GM12878 (cell line): ENCODE measurements around the gene ACOT6. TPM values are rescaled to one million over a fixed set of nuclear protein-coding genes. Genes with fewer than 3 reads are reported as not detected.

Source experiments
- polyA plus RNA-seq, 11 experiments: library from polyadenylated mRNA; depleted of rRNA in 4 of 11; unstranded in 6 of 11; stranded (reverse) in 5 of 11; fragments of >200 nt; fragmentation: Nextera tagmentation in 4 of 11; fragmentation: Illumina TruSeq in 1 of 11; extraction: Ambion mirVana in 4 of 11; extraction: Trizol in 1 of 11; gene quantifications; 1 replicate in 1 of 11; 2 replicates in 10 of 11; pipeline versions ENCODE4 v1.2.1 to v1.2.3, GENCODE V29; 2011 to 2016; ENCODE audit warnings: inconsistent platforms in 2 of 11, missing spikeins in 2 of 11, low read depth in 1 of 11
- small RNA-seq: library from RNA; depleted of rRNA; stranded (forward); fragments of <200 nt; gene quantifications from one replicate; pipeline ENCODE3, GENCODE V24; 2014
- total RNA-seq, 4 experiments: library from RNA; depleted of rRNA in 3 of 4; stranded (reverse); fragments of >200 nt in 3 of 4; fragmentation: Illumina TruSeq in 1 of 4; extraction: Trizol in 1 of 4; gene quantifications; 2 replicates each; pipeline versions ENCODE4 v1.2.1 to v1.2.3, GENCODE V29; 2013 to 2021

The ACOT6 gene
- total and polyA plus RNA-seq, 10 of the 15 experiments (the other 5 are each of a cell fraction or from before 2014, with no cell fraction given): not detected

Small RNA genes within 50 kb of the gene (small RNA-seq; reads per million reads assigned to genes)
- not detected for gene RNU6-240P

Other genes with a start within 250 kb of the ACOT6 start
Only the 7 nearest of the 9 such genes appear.
- 31.7 and 33.6 TPM in 2 replicates for gene RIOX1, start 121.6 kb upstream of the ACOT6 start, total RNA-seq (2014; rRNA removed)
- gene RIOX1, start 121.6 kb upstream of the ACOT6 start, total RNA-seq (2014; rRNA removed; fragmentation: Illumina TruSeq; extraction: Trizol): 17.9 and 19.4 TPM in 2 replicates
- gene RIOX1, start 121.6 kb upstream of the ACOT6 start, total RNA-seq (2021): 33.7 and 34.3 TPM in 2 replicates
- gene RIOX1, start 121.6 kb upstream of the ACOT6 start, polyA plus RNA-seq (2011; rRNA removed): 11.6 and 15.9 TPM in 2 replicates
- gene RIOX1, start 121.6 kb upstream of the ACOT6 start, polyA plus RNA-seq (2014; fragmentation: Illumina TruSeq; extraction: Trizol): 16.4 and 16.7 TPM in 2 replicates
- 1 to 10 TPM; 7.8 to 8.9 TPM for gene RIOX1, start 121.6 kb upstream of the ACOT6 start, polyA plus RNA-seq (2014; fragmentation: Nextera tagmentation; extraction: Ambion mirVana)
- 31.6 and 34.0 TPM in 2 replicates for gene RIOX1, start 121.6 kb upstream of the ACOT6 start, polyA plus RNA-seq (2014; rRNA removed)
- gene RIOX1, start 121.6 kb upstream of the ACOT6 start, polyA plus RNA-seq (2016; fragmentation: Nextera tagmentation; extraction: Ambion mirVana): 10 to 100 TPM; 18.6 to 20.7 TPM
- gene ACOT1, start 75.4 kb upstream of the ACOT6 start, total RNA-seq (2014; rRNA removed): 2.2 and 3.3 TPM in 2 replicates
- 2.9 and 3.0 TPM in 2 replicates for gene ACOT1, start 75.4 kb upstream of the ACOT6 start, total RNA-seq (2014; rRNA removed; fragmentation: Illumina TruSeq; extraction: Trizol)
- gene ACOT1, start 75.4 kb upstream of the ACOT6 start, total RNA-seq (2021): 4.5 and 5.4 TPM in 2 replicates
- 1.1 and 2.1 TPM in 2 replicates for gene ACOT1, start 75.4 kb upstream of the ACOT6 start, polyA plus RNA-seq (2011; rRNA removed)
- 4.1 and 6.1 TPM in 2 replicates for gene ACOT1, start 75.4 kb upstream of the ACOT6 start, polyA plus RNA-seq (2014; fragmentation: Illumina TruSeq; extraction: Trizol)
- 1 to 10 TPM; 3.2 to 4.6 TPM for gene ACOT1, start 75.4 kb upstream of the ACOT6 start, polyA plus RNA-seq (2014; fragmentation: Nextera tagmentation; extraction: Ambion mirVana)
- gene ACOT1, start 75.4 kb upstream of the ACOT6 start, polyA plus RNA-seq (2014; rRNA removed): 2.3 TPM in 2 replicates
- 1 to 10 TPM; 3.1 to 3.2 TPM for gene ACOT1, start 75.4 kb upstream of the ACOT6 start, polyA plus RNA-seq (2016; fragmentation: Nextera tagmentation; extraction: Ambion mirVana)
- gene HEATR4, start 53.6 kb upstream of the ACOT6 start, total RNA-seq (2014; rRNA removed): not detected in 2 replicates
- gene HEATR4, start 53.6 kb upstream of the ACOT6 start, total RNA-seq (2014; rRNA removed; fragmentation: Illumina TruSeq; extraction: Trizol): not detected in 2 replicates
- gene HEATR4, start 53.6 kb upstream of the ACOT6 start, total RNA-seq (2021): not detected in 2 replicates
- gene HEATR4, start 53.6 kb upstream of the ACOT6 start, polyA plus RNA-seq (2011; rRNA removed): 0.10 and 0.23 TPM in 2 replicates
- not detected in 2 replicates for gene HEATR4, start 53.6 kb upstream of the ACOT6 start, polyA plus RNA-seq (2014; fragmentation: Illumina TruSeq; extraction: Trizol)
- under 1 TPM; 0.03 to 0.13 TPM for gene HEATR4, start 53.6 kb upstream of the ACOT6 start, polyA plus RNA-seq (2014; fragmentation: Nextera tagmentation; extraction: Ambion mirVana)
- gene HEATR4, start 53.6 kb upstream of the ACOT6 start, polyA plus RNA-seq (2014; rRNA removed): not detected in 2 replicates
- gene HEATR4, start 53.6 kb upstream of the ACOT6 start, polyA plus RNA-seq (2016; fragmentation: Nextera tagmentation; extraction: Ambion mirVana): under 1 TPM in 1 of 2 experiments, not detected in 1; 0.17 TPM
- 41.9 and 43.7 TPM in 2 replicates for gene ACOT2, start 43.3 kb upstream of the ACOT6 start, total RNA-seq (2014; rRNA removed)
- 12.1 and 12.2 TPM in 2 replicates for gene ACOT2, start 43.3 kb upstream of the ACOT6 start, total RNA-seq (2014; rRNA removed; fragmentation: Illumina TruSeq; extraction: Trizol)
- 32.3 and 32.4 TPM in 2 replicates for gene ACOT2, start 43.3 kb upstream of the ACOT6 start, total RNA-seq (2021)
- gene ACOT2, start 43.3 kb upstream of the ACOT6 start, polyA plus RNA-seq (2011; rRNA removed): 6.1 and 9.7 TPM in 2 replicates
- 10.6 and 13.4 TPM in 2 replicates for gene ACOT2, start 43.3 kb upstream of the ACOT6 start, polyA plus RNA-seq (2014; fragmentation: Illumina TruSeq; extraction: Trizol)
- gene ACOT2, start 43.3 kb upstream of the ACOT6 start, polyA plus RNA-seq (2014; fragmentation: Nextera tagmentation; extraction: Ambion mirVana): 10 to 100 TPM in 1 of 2 experiments, 1 to 10 TPM in 1; 9.6 to 12.3 TPM
- gene ACOT2, start 43.3 kb upstream of the ACOT6 start, polyA plus RNA-seq (2014; rRNA removed): 35.9 and 38.7 TPM in 2 replicates
- 10 to 100 TPM; 33.7 to 33.9 TPM for gene ACOT2, start 43.3 kb upstream of the ACOT6 start, polyA plus RNA-seq (2016; fragmentation: Nextera tagmentation; extraction: Ambion mirVana)
- 3.5 and 3.8 TPM in 2 replicates for gene ACOT4, start 20.6 kb upstream of the ACOT6 start, total RNA-seq (2014; rRNA removed)
- gene ACOT4, start 20.6 kb upstream of the ACOT6 start, total RNA-seq (2014; rRNA removed; fragmentation: Illumina TruSeq; extraction: Trizol): 2.0 and 2.1 TPM in 2 replicates
- 1.9 and 2.2 TPM in 2 replicates for gene ACOT4, start 20.6 kb upstream of the ACOT6 start, total RNA-seq (2021)
- gene ACOT4, start 20.6 kb upstream of the ACOT6 start, polyA plus RNA-seq (2011; rRNA removed): 1.4 and 1.8 TPM in 2 replicates
- gene ACOT4, start 20.6 kb upstream of the ACOT6 start, polyA plus RNA-seq (2014; fragmentation: Illumina TruSeq; extraction: Trizol): 1.8 and 2.1 TPM in 2 replicates
- under 1 TPM; 0.68 to 0.86 TPM for gene ACOT4, start 20.6 kb upstream of the ACOT6 start, polyA plus RNA-seq (2014; fragmentation: Nextera tagmentation; extraction: Ambion mirVana)
- 2.9 and 3.3 TPM in 2 replicates for gene ACOT4, start 20.6 kb upstream of the ACOT6 start, polyA plus RNA-seq (2014; rRNA removed)
- 1 to 10 TPM; 2.2 to 2.9 TPM for gene ACOT4, start 20.6 kb upstream of the ACOT6 start, polyA plus RNA-seq (2016; fragmentation: Nextera tagmentation; extraction: Ambion mirVana)
- 2.4 and 2.7 TPM in 2 replicates for gene DNAL1, start 32.5 kb downstream of the ACOT6 start, total RNA-seq (2014; rRNA removed)
- 4.2 TPM in 2 replicates for gene DNAL1, start 32.5 kb downstream of the ACOT6 start, total RNA-seq (2014; rRNA removed; fragmentation: Illumina TruSeq; extraction: Trizol)
- 6.7 and 7.7 TPM in 2 replicates for gene DNAL1, start 32.5 kb downstream of the ACOT6 start, total RNA-seq (2021)
- 4.3 and 7.9 TPM in 2 replicates for gene DNAL1, start 32.5 kb downstream of the ACOT6 start, polyA plus RNA-seq (2011; rRNA removed)
- gene DNAL1, start 32.5 kb downstream of the ACOT6 start, polyA plus RNA-seq (2014; fragmentation: Illumina TruSeq; extraction: Trizol): 5.5 and 7.0 TPM in 2 replicates
- 10 to 100 TPM; 11.5 to 18.2 TPM for gene DNAL1, start 32.5 kb downstream of the ACOT6 start, polyA plus RNA-seq (2014; fragmentation: Nextera tagmentation; extraction: Ambion mirVana)
- 1.4 and 2.6 TPM in 2 replicates for gene DNAL1, start 32.5 kb downstream of the ACOT6 start, polyA plus RNA-seq (2014; rRNA removed)
- 10 to 100 TPM; 10.0 to 15.9 TPM for gene DNAL1, start 32.5 kb downstream of the ACOT6 start, polyA plus RNA-seq (2016; fragmentation: Nextera tagmentation; extraction: Ambion mirVana)
- gene PNMA1, start 101.9 kb downstream of the ACOT6 start, total RNA-seq (2014; rRNA removed): 3.8 and 4.0 TPM in 2 replicates
- 6.8 TPM in 2 replicates for gene PNMA1, start 101.9 kb downstream of the ACOT6 start, total RNA-seq (2014; rRNA removed; fragmentation: Illumina TruSeq; extraction: Trizol)
- gene PNMA1, start 101.9 kb downstream of the ACOT6 start, total RNA-seq (2021): 22.4 and 24.0 TPM in 2 replicates
- 7.8 and 9.7 TPM in 2 replicates for gene PNMA1, start 101.9 kb downstream of the ACOT6 start, polyA plus RNA-seq (2011; rRNA removed)
- gene PNMA1, start 101.9 kb downstream of the ACOT6 start, polyA plus RNA-seq (2014; fragmentation: Illumina TruSeq; extraction: Trizol): 14.0 and 14.4 TPM in 2 replicates
- 1 to 10 TPM; 1.8 to 6.5 TPM for gene PNMA1, start 101.9 kb downstream of the ACOT6 start, polyA plus RNA-seq (2014; fragmentation: Nextera tagmentation; extraction: Ambion mirVana)
- 14.4 and 15.3 TPM in 2 replicates for gene PNMA1, start 101.9 kb downstream of the ACOT6 start, polyA plus RNA-seq (2014; rRNA removed)
- 10 to 100 TPM; 35.0 to 39.3 TPM for gene PNMA1, start 101.9 kb downstream of the ACOT6 start, polyA plus RNA-seq (2016; fragmentation: Nextera tagmentation; extraction: Ambion mirVana)